ENCODE measurements around the gene ZNF620. TPM values are rescaled to one million over a fixed set of nuclear protein-coding genes. Genes with fewer than 3 reads are reported as not detected.

Gene ZNF620
- total RNA-seq, 1 donor from 2014 or later: 2.3 TPM

- Mint-ChIP-seq H3K4me1 (ENCODE audit: low read depth) (no peaks in the 10 kb centered on the region), H3K4me3 (ENCODE audit: unreplicated experiment) (no peak overlapping the region), H3K27me3 (ENCODE audit: low read depth) (no peaks in the 10 kb centered on the region), H3K27ac (ENCODE audit: unreplicated experiment) (no peak overlapping the region), H3K36me3 (ENCODE audit: low read depth) (peaks cover 11% of the 10 kb centered on the region), H3K9me3 (ENCODE audit: low read depth) (no peaks in the 10 kb centered on the region)
- TF ChIP-seq, protein P1, sequence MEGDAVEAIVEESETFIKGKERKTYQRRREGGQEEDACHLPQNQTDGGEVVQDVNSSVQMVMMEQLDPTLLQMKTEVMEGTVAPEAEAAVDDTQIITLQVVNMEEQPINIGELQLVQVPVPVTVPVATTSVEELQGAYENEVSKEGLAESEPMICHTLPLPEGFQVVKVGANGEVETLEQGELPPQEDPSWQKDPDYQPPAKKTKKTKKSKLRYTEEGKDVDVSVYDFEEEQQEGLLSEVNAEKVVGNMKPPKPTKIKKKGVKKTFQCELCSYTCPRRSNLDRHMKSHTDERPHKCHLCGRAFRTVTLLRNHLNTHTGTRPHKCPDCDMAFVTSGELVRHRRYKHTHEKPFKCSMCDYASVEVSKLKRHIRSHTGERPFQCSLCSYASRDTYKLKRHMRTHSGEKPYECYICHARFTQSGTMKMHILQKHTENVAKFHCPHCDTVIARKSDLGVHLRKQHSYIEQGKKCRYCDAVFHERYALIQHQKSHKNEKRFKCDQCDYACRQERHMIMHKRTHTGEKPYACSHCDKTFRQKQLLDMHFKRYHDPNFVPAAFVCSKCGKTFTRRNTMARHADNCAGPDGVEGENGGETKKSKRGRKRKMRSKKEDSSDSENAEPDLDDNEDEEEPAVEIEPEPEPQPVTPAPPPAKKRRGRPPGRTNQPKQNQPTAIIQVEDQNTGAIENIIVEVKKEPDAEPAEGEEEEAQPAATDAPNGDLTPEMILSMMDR (IDR thresholded peaks at IDR 0.05): no peak
- no peak for DNase-seq (ENCODE audit: low spot score)
Measured at GRCh38 chr3:40468018-40468417, 37.8 kb upstream of the ZNF620 start.

DNA sequence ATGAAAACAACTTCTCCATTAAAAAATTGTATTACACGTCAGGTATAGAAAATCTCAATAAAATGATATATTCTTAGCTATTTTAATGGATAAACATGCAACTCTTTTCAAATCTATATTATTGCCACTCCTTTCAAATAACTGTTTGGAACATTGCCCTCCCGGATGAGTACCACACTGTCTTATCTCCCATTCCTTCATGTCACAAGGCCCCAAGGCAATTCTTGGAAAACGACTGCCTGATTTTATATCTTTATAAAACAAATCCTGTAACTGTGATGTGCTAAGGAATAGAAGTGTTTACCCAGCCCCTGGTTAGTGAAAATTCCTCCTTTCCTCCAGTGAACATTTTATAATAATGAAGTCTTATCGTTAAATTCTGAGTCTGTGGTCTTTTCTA, 35.1 kb upstream of the ZNF620 start:
- H3K27me3 Mint-ChIP-seq (ENCODE audit: low read depth): no peaks in the 10 kb centered on the region
- no peaks in the 10 kb centered on the region for H3K36me3 Mint-ChIP-seq (ENCODE audit: low read depth)
- no peak for DNase-seq (ENCODE audit: low spot score)
- no peak overlapping the region for H3K27ac Mint-ChIP-seq (ENCODE audit: unreplicated experiment)
- H3K9me3 Mint-ChIP-seq (ENCODE audit: low read depth): no peaks in the 10 kb centered on the region
- TF ChIP-seq, protein P1 (IDR thresholded peaks at IDR 0.05): no peak
- H3K4me3 Mint-ChIP-seq (ENCODE audit: unreplicated experiment): no peak overlapping the region
- no peaks in the 10 kb centered on the region for H3K4me1 Mint-ChIP-seq (ENCODE audit: low read depth)

DNA sequence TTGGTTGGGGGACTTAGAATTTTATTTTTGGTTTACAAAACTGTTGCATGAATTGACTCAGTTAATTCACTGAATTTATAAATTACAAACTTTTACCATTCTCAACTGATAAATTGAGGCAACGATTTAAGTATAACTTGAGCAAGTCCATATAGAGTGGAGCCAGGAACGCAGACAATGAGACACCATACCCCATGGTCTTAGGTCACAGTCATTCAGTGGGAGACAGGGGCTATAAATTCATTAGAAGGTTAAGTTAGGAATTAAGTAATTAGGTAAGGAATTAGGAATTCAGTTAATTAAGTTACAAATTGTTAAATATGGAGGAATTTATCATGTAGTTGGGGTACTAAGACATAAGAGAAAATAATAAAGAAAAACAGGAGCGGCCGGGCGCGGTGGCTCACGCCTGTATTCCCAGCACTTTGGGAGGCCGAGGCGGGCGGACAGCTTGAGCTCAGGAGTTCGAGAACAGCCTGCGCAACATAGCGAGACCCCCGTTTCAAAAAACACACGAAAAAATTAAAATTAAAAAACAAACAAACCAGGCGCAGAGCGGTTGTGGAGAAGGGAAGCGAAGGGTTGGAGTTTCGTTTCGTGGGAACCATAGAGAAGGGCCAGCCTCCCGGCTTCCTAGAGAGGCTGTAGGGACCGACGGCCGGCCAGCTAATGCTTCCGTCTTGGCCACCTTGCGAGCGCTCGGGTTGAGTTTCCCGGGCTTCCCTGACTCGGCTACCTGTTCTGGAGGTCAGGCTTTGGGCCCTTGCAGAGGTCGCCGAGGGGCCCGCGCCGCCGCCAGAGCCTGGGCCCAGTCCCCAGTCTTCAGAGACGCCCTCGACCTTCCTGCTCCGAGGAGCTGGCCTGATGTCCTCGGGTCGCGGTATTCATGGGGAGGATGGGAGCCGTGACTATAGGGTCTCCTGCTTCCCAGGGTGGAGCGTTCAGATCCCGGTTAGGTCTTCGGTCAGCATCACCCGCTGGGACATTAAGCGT, 29.1 kb upstream of the ZNF620 start, which contains the start of gene ZNF619:
ZNF619 (plus strand) TSS at position 645 of the 993 bp plus-strand sequence. CDS start 858 bp downstream, outside the sequence.
- peaks cover 13% of the 10 kb centered on the region for H3K4me1 Mint-ChIP-seq (ENCODE audit: low read depth)
- TF ChIP-seq, protein P1 (IDR thresholded peaks at IDR 0.05): no peak
- H3K27me3 Mint-ChIP-seq (ENCODE audit: low read depth): no peaks in the 10 kb centered on the region
- H3K4me3 Mint-ChIP-seq (ENCODE audit: unreplicated experiment): peak within 1 kb of the TSS; percentile 81
- peak within 1 kb of the TSS; percentile 86 for H3K27ac Mint-ChIP-seq (ENCODE audit: unreplicated experiment)
- H3K36me3 Mint-ChIP-seq (ENCODE audit: low read depth): peaks cover 2% of the 10 kb centered on the region
- DNase-seq (ENCODE audit: low spot score): no peak
- H3K9me3 Mint-ChIP-seq (ENCODE audit: low read depth): no peaks in the 10 kb centered on the region

DNA sequence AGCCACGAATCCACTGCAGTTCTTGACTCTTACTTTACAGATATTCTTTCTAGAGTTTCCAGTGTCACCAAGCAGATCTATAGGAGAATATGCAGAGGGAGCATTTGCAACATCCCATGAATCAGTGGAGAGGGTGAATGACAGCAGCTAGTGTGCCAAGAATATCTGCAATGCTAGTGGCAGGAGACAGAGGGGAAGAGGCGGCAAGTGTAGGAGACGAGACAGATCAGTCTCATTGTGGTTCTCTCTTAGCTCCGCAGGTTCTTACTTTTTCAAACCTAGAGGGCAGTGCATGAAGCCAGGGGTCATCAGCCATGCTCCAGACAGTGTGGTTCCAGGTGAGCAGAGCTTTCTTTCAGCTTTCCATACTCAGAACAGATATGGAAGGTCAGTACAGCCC, 28.2 kb upstream of the ZNF620 start:
- Mint-ChIP-seq H3K27me3 (ENCODE audit: low read depth) (no peaks in the 10 kb centered on the region), H3K4me1 (ENCODE audit: low read depth) (peaks cover 13% of the 10 kb centered on the region), H3K27ac (ENCODE audit: unreplicated experiment) (peak overlapping the region; percentile 86), H3K36me3 (ENCODE audit: low read depth) (peaks cover 7% of the 10 kb centered on the region), H3K4me3 (ENCODE audit: unreplicated experiment) (peak overlapping the region; percentile 81), H3K9me3 (ENCODE audit: low read depth) (no peaks in the 10 kb centered on the region)
- DNase-seq (ENCODE audit: low spot score): no peak
- TF ChIP-seq, protein P1 (IDR thresholded peaks at IDR 0.05): no peak

- Mint-ChIP-seq H3K36me3 (ENCODE audit: low read depth) (peaks cover 33% of the 10 kb centered on the region), H3K9me3 (ENCODE audit: low read depth) (peaks cover 18% of the 10 kb centered on the region), H3K4me3 (ENCODE audit: unreplicated experiment) (no peak overlapping the region), H3K27me3 (ENCODE audit: low read depth) (no peaks in the 10 kb centered on the region), H3K4me1 (ENCODE audit: low read depth) (no peaks in the 10 kb centered on the region), H3K27ac (ENCODE audit: unreplicated experiment) (no peak overlapping the region)
- TF ChIP-seq, protein P1 (IDR thresholded peaks at IDR 0.05): no peak
- no peak for DNase-seq (ENCODE audit: low spot score)
Measured at GRCh38 chr3:40487172-40487571, 18.7 kb upstream of the ZNF620 start.

All from chondrocyte (in vitro differentiated cells).